Activated CD4-positive, alpha-beta T cell treated with anti-CD3 and anti-CD28 coated beads, Interleukin-2, amount 50 U/mL, for 4 hours (primary cell): Measurements from ENCODE around the gene DHPS.
A peak's percentile ranks its signal among the peaks of the same experiment; 100 is the strongest.
"Not testable (repeated sequence)": the region's sequence is repeated elsewhere in the genome, so short reads cannot be mapped to it uniquely, and the experiment has no call there.

Experiments
- DNase-seq, 2 experiments: peaks; one replicate each; pipeline ENCODE4 v3.0.0-alpha.2; 2020

The DHPS gene

DNA sequence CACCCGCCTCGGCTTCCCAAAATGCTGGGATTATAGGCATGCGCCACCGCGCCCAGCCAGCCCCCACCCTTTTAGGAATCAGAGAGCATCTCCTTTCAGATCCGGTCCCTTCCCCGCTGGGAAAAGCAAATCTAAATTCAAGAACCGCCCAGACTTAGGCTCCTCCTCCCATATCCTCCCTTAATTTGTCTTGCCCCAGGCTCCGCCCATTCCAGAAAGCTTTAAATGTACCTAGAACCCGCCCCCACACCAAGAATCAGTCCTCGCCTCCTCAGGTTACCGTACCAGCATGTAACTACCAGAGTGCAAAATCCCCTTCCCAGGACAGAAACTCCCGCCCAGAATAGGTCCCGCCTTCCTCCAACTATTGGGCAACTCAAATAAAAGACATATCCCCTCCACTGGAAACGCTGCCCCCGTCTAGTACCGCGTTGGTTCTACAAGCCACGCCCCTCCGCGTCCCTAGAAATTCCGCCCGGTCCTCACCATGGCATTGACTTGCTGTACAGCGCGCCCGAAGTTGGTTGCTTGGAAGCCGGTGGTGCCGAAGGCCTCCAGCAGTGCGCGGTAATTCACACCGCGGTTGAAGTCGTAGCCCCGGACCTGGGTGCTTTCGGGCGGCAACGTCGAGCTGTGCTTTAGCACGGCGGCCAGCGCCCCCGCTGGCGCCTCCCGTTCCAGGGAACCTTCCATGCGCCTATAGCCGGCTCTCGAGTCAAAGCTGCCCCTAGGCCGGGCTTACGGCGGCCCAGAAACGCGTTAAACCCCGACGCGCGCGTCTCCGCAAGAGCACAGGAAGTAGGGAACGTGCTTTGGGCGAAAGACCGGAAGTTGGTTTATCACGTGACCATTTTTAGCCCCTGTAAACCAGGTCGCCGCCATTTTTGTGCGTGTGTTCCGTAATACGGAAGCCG is at the start of gene DHPS:
TSS of gene DHPS (minus strand) at position 807 of the 914 bp plus-strand sequence. CDS start at position 693, 114 bp downstream.
- DNase-seq = peak; percentile 84 to 88

DNA sequence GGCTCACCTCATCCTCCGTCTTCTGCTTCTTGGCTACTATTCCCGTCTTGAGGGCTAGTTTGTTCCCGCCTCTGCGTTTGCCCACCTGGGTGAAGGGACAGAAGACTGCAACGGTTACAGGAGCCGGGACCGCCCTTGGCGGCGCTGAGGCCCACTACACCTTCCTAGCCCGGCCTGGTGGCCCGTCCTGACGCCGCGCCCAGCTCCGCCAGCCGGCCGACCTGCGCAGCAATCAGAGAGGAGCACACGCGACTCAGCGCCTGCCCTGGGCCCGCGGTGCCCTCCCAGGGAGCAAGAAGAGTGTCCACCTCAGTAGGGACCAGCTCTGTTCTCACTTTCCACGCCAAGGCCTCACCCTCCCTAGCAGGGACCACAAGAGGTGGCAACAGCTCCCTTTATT is 49.7 kb upstream of the DHPS start:
- no peak for DNase-seq

DNA sequence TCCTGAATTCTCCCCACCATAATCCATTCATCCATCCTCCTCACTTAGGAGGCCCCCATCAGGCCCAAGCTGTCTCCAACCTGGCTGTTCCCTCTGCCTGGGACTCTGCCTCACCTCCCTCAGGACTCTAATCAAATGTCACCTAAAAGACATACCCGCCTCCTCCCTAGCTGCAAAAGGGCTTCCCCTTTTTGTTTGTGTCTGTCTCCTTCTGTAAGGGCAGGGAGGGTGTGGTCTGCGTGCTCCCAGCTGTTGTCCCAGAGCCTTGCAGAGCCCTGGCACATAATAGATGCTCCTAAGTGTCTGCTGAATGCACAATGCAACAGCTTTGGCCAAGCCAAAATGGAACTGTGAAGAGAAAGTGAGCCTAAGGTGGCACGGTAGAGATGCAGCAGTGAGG is 48.4 kb upstream of the DHPS start:
- DNase-seq = no peak

DNA sequence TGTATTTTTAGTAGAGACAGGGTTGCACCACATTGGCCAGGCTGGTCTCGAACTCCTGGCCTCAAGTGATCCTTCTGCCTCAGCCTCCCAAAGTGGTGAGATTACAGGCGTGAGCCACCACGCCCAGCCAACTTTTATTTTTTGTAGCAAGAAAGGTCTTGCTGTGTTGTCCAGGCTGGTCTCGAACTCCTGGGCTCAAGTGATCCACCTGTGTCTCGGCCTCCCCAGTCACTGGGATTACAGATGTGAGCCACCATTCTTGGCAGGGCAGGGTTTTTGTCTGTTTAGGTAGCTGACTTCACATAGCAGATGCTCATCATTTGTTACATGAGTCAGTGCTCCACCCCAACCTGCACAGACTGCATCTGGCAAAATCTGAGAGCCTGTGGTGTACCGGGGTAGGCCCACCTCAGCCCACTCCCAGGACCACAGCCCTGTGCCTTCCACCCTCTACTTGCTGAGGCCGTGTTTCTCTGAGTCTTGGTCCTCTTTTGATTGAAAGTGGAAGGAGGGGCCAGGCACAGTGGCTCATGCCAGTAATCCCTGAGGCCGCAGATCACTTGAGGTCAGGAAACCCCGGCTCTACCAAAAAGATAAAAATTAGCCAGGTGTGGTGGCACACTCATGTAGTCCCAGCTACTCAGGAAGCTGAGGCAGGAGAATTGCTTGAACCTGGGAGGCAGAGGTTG is 46.2 kb upstream of the DHPS start:
- no peak for DNase-seq

DNA sequence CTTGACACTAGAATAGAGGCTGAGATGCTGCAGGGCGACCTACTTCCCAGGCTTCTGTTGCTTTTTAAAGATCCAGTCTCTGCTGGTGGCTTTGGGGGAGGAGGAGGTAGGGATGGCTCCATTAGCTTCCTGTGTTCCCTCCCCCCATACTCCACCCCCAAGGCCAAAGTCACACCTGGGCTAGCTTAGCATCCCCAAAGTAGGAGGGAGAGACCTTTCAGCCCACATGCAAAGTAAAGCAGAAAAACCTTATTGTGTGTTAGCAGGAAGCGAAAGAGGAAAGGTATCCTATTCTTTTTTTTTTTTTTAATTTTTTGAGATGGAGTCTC is 45.3 kb upstream of the DHPS start:
- no peak for DNase-seq

DNA sequence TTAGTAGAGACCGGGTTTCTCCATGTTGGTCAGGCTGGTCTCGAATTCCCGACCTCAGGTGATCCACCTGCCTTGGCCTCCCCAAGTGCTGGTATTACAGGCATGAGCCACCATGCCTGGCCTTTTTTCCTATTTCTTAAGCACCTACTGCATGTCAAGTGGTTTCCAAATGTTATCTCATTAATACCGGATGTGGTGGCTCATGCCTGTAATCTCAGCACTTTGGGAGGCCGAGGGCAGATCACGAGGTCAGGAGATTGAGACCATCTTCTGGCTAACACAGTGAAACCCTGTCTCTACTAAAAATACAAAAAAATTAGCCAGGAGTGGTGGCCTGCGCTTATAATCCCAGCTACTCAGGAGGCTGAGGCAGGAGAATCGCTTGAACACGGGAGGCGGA is 43.9 kb upstream of the DHPS start:
- not testable (repeated sequence) for DNase-seq

- peak; percentile 64 to 65 for DNase-seq
These were observed 42.2 kb upstream of the DHPS start, which contains the start of gene TNPO2 for GRCh38 chr19:12723641-12724426. Gene TNPO2, minus strand, starts transcription at chr19:12723932. Its CDS starts 2,955 bp downstream, at chr19:12720977.

GRCh38 chr19:12723381-12723640 is 41.6 kb upstream of the DHPS start:
- no peak for DNase-seq

DNA sequence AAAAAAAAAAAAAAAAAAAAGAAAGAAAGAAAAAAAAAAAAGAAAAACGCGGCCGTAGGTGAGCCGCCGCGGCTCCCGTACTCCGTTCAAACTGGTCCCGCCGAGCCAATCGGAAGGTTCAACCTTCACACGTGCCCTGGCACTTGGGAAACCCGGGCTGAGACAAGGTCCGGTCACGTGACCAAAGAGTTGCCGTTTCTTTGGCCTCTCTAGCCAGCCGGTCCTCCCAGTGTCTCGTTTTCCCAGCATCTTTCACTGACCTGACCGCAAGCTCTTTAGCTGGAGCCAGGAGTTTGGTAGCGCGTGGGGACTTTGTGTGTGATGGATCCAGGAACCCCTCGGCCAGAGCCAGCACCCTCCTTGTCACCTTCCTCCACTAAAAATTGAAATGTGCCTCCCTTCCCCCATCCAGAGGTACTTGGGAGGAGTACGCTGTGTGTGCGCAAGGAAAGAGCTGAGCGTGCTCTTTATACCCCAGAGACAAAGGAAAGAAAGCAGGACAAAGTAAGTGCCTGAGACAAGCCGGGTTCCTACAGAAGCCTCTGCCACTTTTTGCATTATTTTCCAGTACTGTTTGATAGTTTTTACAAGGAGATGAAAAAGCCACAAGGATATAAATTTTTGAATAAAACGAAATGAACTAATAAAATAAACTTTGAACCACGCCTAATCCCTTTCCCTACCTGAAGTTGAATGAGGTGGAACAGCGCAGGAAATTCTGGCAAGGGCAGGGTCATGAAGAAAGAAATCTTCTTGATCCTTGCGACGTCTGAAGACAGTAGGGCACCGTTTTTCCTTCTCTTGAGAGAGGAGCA is 41.1 kb upstream of the DHPS start:
- DNase-seq = peak; percentile 88 to 91

DNA sequence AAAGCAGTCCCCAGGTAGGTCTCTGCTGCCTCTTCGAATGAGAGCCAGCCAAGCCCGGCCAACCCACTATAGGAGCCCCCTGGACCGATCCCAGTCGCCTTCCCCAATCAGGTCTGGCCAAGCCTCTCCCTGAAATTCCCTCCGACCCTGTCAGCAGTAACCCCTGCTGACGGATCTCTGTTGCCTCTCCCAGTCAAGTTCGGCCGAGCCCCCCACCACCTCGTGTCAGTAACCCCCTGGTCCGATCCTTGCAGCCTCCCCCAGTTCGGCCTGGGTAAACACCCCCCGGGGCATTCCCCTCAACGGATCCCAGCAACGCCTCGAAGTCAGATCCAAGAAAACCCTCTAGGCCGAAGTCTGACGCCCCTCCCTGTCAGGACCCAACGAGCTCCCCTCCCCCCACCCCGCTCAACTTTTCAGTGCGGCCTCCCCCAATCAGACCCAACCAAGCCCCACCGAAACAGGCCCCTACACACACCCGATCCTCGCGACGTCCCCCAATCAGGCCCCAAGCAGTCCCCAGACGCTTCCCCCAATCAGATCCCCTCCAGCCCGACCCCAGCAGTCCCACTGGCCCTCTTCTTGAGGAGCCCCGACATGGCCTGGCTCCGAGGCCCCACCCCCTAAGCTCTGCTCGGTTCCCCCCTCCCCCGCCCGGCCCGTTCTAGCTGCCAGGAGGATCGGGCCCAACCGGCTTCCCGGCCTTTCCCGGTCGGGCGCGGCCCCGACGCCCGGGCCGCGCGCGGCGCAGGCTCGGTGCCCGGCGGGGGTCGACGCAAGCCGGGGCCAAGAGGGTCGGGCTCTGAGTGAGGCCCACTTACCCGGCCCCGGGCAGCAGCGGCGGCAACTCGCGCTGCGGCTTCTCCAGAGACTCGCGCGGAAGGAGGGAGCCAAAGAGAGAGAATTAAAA is 40.2 kb upstream of the DHPS start:
- peak; percentile 36 to 43 for DNase-seq

GRCh38 chr19:12720851-12721655 is 39.4 kb upstream of the DHPS start:
- DNase-seq = peak in 1 of 2 experiments; percentile 8

DNA sequence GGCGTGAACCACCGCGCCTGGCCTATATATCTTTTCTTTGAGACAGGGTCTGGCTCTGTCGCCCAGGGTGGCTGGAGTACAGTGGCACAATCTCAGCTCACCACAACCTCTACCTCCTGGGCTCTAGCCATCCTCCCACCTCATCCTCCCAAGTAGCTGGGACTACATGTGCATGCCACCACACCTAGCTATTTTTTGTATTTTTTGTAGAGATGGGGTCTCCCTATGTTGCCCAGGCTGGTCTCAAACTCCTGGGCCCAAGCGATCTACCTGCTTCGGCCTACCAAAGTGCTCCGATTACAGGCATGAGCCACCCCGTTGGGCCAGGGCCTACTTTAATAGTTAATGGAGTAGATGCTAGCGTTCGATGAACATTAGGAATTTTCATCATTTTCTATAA is 38.6 kb upstream of the DHPS start:
- no peak for DNase-seq

DNA sequence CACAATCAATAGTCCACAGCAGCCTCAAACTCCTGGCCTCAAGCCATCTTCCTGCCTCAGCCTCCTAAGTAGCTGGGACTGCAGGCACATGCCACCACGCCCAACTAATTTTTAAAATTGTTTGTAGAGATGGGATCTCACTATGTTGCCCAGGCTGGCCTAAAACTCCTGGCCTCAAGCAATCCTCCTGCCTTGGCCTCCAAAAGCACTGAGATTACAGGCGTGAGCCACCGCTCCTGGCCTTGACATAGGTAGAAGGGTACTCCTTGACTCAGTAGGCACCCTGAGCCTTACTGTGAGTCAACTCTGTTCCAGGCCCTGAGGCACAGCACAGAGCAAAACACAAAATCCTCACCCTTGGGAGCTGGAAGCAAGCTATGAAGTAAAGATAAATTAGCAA is 34.2 kb upstream of the DHPS start:
- DNase-seq = no peak

DNA sequence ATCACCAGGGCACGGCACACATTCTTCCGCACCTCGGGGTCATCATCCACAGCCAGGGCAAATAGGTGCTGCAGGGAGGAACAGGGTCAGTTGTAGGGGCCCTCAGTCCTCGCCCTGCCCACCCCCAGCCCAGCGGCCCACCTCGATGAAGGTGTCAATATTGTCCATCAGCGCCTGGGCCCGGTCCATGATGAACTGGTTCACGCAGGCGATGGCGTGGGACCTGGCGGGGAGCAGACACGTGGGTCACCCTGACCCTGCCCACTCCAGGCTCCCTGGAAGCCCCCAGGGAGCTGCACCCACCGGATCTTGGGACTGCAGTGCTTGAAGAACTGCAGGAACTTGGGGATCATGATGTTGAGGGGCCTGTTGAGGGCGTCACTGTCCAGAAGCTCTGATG is 33.4 kb upstream of the DHPS start:
- DNase-seq = no peak

GRCh38 chr19:12713304-12713703 is 31.6 kb upstream of the DHPS start:
- not testable (repeated sequence) for DNase-seq

GRCh38 chr19:12712077-12712476 is 30.4 kb upstream of the DHPS start:
- DNase-seq = not testable (repeated sequence)

DNA sequence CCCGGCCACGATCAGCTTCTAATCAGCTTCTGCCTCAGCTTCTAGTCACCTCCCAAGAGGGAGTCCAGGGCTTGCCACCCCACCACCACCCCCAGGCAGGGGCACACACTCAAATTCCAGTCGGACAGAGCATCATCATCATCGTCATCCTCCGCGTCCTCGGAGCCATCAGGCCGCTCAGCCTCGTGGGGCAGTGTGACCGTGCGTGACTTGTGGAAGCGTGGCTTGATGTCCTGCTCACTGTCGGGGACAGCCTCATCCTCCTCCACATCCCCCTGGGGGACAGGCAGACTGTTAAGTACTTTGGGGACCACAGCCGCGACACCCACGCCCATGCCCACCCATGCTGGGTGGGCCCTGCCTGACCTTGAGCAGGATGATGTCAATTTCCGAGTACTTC is 29.5 kb upstream of the DHPS start:
- DNase-seq = no peak

- DNase-seq = no peak
These were observed 27.0 kb upstream of the DHPS start for GRCh38 chr19:12708641-12709040.

GRCh38 chr19:12706332-12706718 is 24.6 kb upstream of the DHPS start:
- DNase-seq = no peak

- DNase-seq = no peak
These were observed 24.1 kb upstream of the DHPS start for GRCh38 chr19:12705654-12706331.
